A673 (cell line): ENCODE data around the gene IFI35. TPM values are rescaled to one million over a fixed set of nuclear protein-coding genes. Genes with fewer than 3 reads are reported as not detected.

Experiments used
- BruUV-seq: library from RNA; stranded (reverse); fragments of 400-500 nt; replicated peaks from 2 replicates; lab custom pipeline; 2021; lab: Mats Ljungman, UMichigan
- CTCF ChIA-PET: fragments of 300-600 bp; sonication (Branson Sonifier 250); formaldehyde crosslinking; loops from one replicate; lab custom pipeline; 2022; ENCODE audit warnings: antibody characterized with exemption; lab: Charles Lee
- POLR2A ChIA-PET: fragments of 300-600 bp; sonication (Branson Sonifier 250); formaldehyde crosslinking; loops from one replicate; lab custom pipeline; 2022; ENCODE audit warnings: antibody characterized with exemption; ENCODE audit not compliant: low non-redundant PET; lab: Charles Lee
- DNase-seq: peaks from one replicate; pipeline ENCODE4 v3.0.0-alpha.2; 2015; ENCODE audit warnings: low spot score
- H3K27ac ChIP-seq: fragments of 200-600 bp; sonication (generic); 2 replicates; pipeline ENCODE4 v1.5.1; 2016; ENCODE audit warnings: mixed run types, low read depth, mild to moderate bottlenecking, mixed read lengths, antibody characterized with exemption, low read length; ENCODE audit not compliant: poor library complexity, severe bottlenecking
- H3K27me3 ChIP-seq: fragments of 200-600 bp; sonication (generic); replicated peaks from 2 replicates; pipeline ENCODE4 v1.6.1; 2017; ENCODE audit warnings: mixed run types, low read depth, mild to moderate bottlenecking, mixed read lengths, antibody characterized with exemption, low read length; ENCODE audit not compliant: insufficient read depth, poor library complexity
- H3K36me3 ChIP-seq: fragments of 200-600 bp; sonication (generic); 2 replicates; pipeline ENCODE4 v1.6.1; 2016; ENCODE audit warnings: mixed run types, mild to moderate bottlenecking, mixed read lengths, antibody characterized with exemption, low read length; ENCODE audit not compliant: insufficient read depth, poor library complexity, severe bottlenecking
- H3K4me1 ChIP-seq: fragments of 200-600 bp; sonication (generic); 2 replicates; pipeline ENCODE4 v1.6.1; 2017; ENCODE audit warnings: mixed run types, mild to moderate bottlenecking, mixed read lengths, antibody characterized with exemption, low read length; ENCODE audit not compliant: insufficient read depth, poor library complexity, severe bottlenecking
- H3K4me3 ChIP-seq: fragments of 200-600 bp; sonication (generic); 2 replicates; pipeline ENCODE4 v1.5.1; 2016; ENCODE audit warnings: low read depth, mixed run types, mild to moderate bottlenecking, mixed read lengths, low read length; ENCODE audit not compliant: poor library complexity, severe bottlenecking
- H3K9me3 ChIP-seq: fragments of 200-600 bp; sonication (generic); 2 replicates; pipeline ENCODE4 v1.6.1; 2016; ENCODE audit warnings: mixed run types, low read depth, mild to moderate bottlenecking, mixed read lengths, antibody characterized with exemption, low read length; ENCODE audit not compliant: poor library complexity, severe bottlenecking
- CTCF ChIP-seq: fragments of 300-800, 200-600 bp; sonication (generic); conservative IDR thresholded peaks from 2 replicates; pipeline ENCODE4 v1.5.1; 2017; ENCODE audit warnings: low read depth, mild to moderate bottlenecking, antibody characterized with exemption, low read length, moderate library complexity, mixed read lengths
- EZH2 ChIP-seq: fragments of 200-600 bp; sonication (generic); IDR thresholded peaks from 2 replicates; pipeline ENCODE4 v1.6.1; 2017; ENCODE audit warnings: borderline replicate concordance, low read depth, mild to moderate bottlenecking, mixed read lengths, antibody characterized with exemption, low read length; ENCODE audit not compliant: poor library complexity, severe bottlenecking
- intact Hi-C: fragments of 100-400 bp; cut with micrococcal nuclease; formaldehyde crosslinking; loops from one replicate; pipeline ENCODE4 v1.10.0; 2022; ENCODE audit not compliant: unreplicated experiment
- total RNA-seq: library from RNA; stranded (reverse); gene quantifications from 2 replicates; pipeline ENCODE4 v1.2.3, GENCODE V29; 2021

IFI35 gene
- total RNA-seq, 1 experiment from 2014 or later = 4.9 TPM

GRCh38 chr17:43030137-43030767, 23.7 kb downstream of the IFI35 start:
- BruUV-seq = no TSS peak
- H3K4me1 ChIP-seq = no peaks in the 10 kb centered on the region
- CTCF ChIA-PET = interaction anchor here (0.7 kb wide), 1 partner anchor 21 kb away, joined by 3 read pairs; no protein-coding TSS in a partner anchor
- H3K27me3 ChIP-seq = no peaks in the 10 kb centered on the region
- H3K27ac ChIP-seq = no peak overlapping the region
- no peaks in the 10 kb centered on the region for H3K36me3 ChIP-seq
- no peak overlapping the region for H3K4me3 ChIP-seq
- no peak for DNase-seq
- no peaks in the 10 kb centered on the region for H3K9me3 ChIP-seq
- intact Hi-C loops = no loop called here
- no peak for TF ChIP-seq EZH2
- POLR2A ChIA-PET = no interaction called here

- H3K4me1 ChIP-seq = no peaks in the 10 kb centered on the region
- no peak overlapping the region for H3K27ac ChIP-seq
- H3K27me3 ChIP-seq = no peaks in the 10 kb centered on the region
- TF ChIP-seq CTCF (no peak), EZH2 (no peak)
- intact Hi-C loops = no loop called here
- ChIA-PET CTCF (no interaction called here), POLR2A (no interaction called here)
- no peaks in the 10 kb centered on the region for H3K9me3 ChIP-seq
- DNase-seq = no peak
- no peaks in the 10 kb centered on the region for H3K36me3 ChIP-seq
- no TSS peak for BruUV-seq
- H3K4me3 ChIP-seq = no peak overlapping the region
Observed at GRCh38 chr17:43031666-43032065, 25.1 kb downstream of the IFI35 start.

GRCh38 chr17:43033948-43034881, 27.6 kb downstream of the IFI35 start:
- Histone ChIP-seq H3K4me3 (no peak overlapping the region), H3K4me1 (no peaks in the 10 kb centered on the region), H3K36me3 (no peaks in the 10 kb centered on the region), H3K9me3 (no peaks in the 10 kb centered on the region), H3K27ac (no peak overlapping the region), H3K27me3 (no peaks in the 10 kb centered on the region)
- POLR2A ChIA-PET = no interaction called here
- no peak for TF ChIP-seq EZH2
- no peak for TF ChIP-seq CTCF
- BruUV-seq = no TSS peak
- intact Hi-C loops = no loop called here
- no peak for DNase-seq
- CTCF ChIA-PET = interaction anchor here (0.5 to 1.3 kb wide), 2 partner anchors 10 to 271 kb away, joined by 4 to 9 read pairs; no protein-coding TSS in a partner anchor
